NOMO-1 (cell line): Measurements from ENCODE around the gene SLC25A30.
"Not testable (repeated sequence)": the region's sequence is repeated elsewhere in the genome, so short reads cannot be mapped to it uniquely, and the experiment has no call there.

Experiments
- DNase-seq, 2 experiments: peaks; one replicate each; lab custom pipeline; 2025; ENCODE audit not compliant: unreplicated experiment in 2 of 2; lab: John Stamatoyannopoulos, UW

Gene SLC25A30

GRCh38 chr13:45370922-45371406, 47.2 kb downstream of the SLC25A30 start:
- DNase-seq: no peak

GRCh38 chr13:45369116-45369515, 49.1 kb downstream of the SLC25A30 start:
- no peak for DNase-seq

DNA sequence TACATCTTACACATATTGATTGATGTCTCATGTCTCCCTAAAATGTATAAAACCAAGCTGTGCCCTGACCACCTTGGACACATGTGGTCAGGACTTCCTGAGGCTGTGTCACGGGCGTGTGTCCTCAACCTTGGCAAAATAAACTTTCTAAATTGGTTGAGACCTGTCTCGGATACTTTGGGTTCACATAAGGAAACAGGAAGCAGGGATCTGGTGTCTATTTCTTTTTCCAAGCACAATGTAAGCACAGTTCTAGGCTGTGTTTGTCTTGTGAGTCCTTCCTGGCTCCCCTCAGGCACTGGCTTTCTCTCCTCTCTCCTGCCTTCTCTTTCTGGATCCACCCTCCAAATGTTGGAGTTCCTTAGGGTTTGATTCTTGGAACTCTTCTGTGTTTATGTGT, 49.6 kb downstream of the SLC25A30 start:
- DNase-seq: no peak

DNA sequence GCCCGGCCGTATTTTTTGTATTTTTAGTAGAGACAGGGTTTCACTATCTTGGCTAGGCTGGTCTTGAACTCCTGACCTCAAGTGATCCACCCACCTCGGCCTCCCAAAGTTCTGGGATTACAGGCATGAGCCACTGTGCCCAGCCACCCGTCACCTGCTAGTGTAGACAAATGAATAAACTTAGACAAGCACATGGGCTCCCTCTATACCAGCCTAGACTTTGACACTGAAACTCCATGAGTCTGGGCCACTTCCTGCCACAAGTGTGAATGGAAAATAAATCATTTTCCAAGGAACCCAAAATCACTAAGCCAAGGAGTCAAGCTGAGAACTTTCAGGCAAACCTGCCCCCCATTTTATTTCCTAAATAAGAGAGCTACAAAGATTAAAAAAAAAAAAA, 50.2 kb downstream of the SLC25A30 start:
- no peak for DNase-seq

GRCh38 chr13:45367358-45367757, 50.8 kb downstream of the SLC25A30 start:
- DNase-seq: peak; percentile 76 to 91

- no peak for DNase-seq
Measured at GRCh38 chr13:45365558-45365885, 52.7 kb downstream of the SLC25A30 start.

DNA sequence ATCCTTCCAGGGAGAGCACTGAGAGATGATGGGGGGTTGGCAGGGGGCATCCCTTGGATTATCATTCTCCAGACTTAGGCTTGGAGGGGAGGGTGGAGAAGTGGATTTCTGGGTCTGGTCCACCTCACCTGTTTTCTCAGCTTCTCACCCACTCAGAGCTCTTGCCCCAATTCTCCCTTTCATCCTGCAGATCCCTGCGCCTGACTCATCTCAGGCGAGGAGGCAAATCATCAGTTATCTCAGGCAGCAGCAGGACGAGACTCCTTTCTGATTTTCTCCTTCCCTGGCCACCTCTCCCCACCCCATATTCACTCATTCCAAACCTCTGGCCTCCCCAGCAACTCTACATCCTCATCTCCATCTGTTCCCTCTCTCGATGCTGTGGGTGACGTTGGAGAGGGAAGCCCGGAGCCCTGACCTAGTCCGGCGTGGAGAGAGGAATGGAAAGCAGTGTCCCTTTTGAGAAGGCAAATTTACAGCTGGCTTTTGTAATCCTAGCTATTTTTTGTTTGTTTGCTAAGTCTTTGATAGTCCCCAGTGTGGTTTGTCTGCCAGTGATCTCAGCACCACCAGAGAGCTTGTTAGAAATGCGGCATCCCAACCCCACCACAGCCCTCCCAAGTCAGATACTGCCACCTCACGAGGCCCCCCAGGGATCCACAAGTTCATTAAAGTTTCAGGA, 53.2 kb downstream of the SLC25A30 start:
- DNase-seq: no peak

DNA sequence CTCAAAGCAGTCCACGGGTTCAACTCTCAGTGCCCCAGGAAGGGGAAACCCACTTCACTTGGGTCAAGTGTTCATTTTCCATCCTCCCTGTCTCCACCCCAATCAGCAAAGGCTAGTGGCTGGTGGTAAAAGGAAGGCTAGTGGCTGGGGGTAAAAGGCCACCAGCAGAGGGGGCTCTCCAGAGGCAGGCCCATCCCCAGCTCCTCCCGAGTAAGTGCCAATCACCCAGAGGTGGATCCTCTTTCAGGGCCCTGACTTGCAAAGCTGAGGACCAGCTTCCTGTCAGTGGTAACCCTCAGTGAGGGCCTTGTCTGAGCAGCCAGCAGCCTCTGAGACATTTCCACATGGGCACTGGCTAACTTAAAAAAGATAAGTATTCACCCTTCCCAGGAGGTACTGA, 55.2 kb downstream of the SLC25A30 start:
- DNase-seq: no peak

DNA sequence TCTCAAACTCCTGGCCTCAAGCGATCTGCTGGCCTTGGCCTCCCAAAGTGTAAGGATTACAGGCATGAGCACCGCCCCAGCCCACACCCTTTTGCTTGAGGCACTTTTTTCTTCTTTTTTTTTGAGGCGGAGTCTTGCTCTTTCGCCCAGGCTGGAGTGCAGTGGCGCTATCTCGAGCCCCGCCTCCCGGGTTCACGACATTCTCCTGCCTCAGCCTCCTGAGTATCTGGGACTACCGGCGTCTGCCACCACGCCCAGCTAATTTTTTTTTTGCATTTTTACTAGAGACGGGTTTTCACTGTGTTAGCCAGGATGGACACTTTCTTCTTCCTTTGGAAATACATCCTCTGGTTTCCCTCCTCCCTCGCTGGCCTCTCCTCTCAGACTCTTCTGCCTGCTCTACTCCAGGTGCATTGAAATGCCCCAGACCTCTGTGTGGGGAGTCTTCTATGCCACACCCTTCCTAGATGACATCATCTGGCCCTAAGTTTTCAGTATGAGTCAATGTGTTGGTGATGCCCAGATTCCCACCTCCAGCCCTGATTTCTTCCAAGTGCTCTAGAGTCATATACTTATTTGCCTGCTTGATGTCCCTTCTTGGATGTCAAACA, 56.5 kb downstream of the SLC25A30 start:
- no peak for DNase-seq

DNA sequence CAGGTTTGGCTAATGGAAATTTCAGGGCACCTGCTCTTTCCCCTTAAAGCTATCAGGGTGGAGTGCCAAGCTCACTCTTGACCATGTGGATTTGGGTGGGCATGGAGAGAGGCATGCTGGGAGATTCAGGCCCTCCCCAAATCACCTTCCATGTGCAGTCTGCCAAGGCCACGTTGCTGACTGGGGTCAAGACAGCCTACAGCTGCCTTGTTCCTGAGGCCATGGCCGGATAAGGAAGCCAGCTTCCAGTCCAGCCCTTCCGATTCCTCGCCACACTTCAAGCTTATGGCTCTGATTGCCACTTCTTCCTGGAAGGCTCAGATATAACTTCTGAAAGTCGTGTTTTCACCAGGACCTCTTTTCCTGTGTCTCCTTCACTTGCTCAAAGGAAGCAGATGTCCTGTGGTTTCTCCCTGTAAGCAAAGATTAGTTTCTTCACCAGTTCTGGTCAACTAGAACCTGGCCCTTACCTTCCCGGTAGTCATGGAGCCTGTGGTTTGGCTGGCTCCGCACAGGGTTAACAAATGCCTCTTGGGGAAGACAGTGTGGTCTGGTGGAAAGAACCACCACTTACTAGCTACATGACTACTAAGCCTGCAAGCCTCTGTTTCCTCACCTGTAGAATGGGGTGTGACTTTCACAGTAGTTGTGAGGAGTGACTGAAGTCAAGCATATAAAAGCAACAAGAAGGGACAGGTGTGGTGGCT, 61.1 kb downstream of the SLC25A30 start:
- no peak for DNase-seq

- peak in 1 of 2 experiments; percentile 28 for DNase-seq
Measured at GRCh38 chr13:45353895-45354294, 64.3 kb downstream of the SLC25A30 start.

- no peak for DNase-seq
Measured at GRCh38 chr13:45352031-45352430, 66.1 kb downstream of the SLC25A30 start.

GRCh38 chr13:45350152-45350551, 68.0 kb downstream of the SLC25A30 start:
- DNase-seq: no peak

- DNase-seq: no peak
Measured at GRCh38 chr13:45349438-45349837, 68.7 kb downstream of the SLC25A30 start.

DNA sequence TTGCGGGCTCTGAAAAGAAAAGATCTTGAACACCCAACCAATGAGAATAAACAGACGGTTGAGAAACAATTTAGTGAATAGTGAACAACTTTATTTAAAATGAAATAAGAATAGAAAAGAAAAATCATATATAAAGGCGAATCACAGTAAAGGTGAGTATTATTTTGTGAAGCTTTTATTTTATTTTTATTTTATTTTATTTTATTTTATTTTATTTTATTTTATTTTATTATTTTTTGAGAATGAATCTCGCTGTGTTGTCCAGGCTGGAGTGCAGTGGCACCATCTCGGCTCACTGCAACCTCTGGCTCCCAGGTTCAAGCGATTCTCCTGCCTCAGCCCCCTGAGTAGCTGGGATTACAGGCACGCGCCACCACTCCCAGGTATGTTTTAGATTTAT, 74.1 kb downstream of the SLC25A30 start:
- DNase-seq: not testable (repeated sequence)
